GM19467 (cell line): ENCODE measurements around the gene COL1A2.

Experiments used
- ATAC-seq: cut with Tn5 transposase; IDR thresholded peaks from one replicate; pipeline ENCODE4 v1.9.1; 2021; ENCODE audit warnings: mild to moderate bottlenecking, moderate library complexity; ENCODE audit not compliant: unreplicated experiment

COL1A2 gene

DNA sequence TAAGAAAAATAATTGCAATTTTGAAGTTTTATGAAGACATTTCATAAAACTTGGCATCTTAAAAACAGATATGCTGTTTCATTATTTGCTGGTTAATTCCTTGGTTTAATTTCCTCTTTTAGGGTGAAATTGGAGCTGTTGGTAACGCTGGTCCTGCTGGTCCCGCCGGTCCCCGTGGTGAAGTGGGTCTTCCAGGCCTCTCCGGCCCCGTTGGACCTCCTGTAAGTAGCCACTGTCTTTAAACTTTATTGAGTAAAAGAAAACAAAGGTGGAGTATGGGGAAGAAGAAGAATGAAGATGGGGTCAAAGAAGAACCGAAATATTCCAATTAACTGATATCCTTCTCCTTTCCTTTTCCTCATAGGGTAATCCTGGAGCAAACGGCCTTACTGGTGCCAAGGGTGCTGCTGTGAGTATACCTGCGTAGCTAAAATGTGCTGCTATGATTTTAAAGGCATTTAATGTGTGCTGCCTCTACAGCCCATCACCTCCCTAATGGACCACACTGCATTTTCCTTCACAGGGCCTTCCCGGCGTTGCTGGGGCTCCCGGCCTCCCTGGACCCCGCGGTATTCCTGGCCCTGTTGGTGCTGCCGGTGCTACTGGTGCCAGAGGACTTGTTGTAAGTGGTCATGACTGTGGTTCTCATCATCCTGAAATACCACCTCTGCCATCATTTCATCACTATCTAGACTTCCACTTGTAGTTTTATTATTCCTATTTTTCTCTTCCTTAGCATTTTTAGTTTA is 14.7 kb downstream of the COL1A2 start:
- no peak for ATAC-seq

DNA sequence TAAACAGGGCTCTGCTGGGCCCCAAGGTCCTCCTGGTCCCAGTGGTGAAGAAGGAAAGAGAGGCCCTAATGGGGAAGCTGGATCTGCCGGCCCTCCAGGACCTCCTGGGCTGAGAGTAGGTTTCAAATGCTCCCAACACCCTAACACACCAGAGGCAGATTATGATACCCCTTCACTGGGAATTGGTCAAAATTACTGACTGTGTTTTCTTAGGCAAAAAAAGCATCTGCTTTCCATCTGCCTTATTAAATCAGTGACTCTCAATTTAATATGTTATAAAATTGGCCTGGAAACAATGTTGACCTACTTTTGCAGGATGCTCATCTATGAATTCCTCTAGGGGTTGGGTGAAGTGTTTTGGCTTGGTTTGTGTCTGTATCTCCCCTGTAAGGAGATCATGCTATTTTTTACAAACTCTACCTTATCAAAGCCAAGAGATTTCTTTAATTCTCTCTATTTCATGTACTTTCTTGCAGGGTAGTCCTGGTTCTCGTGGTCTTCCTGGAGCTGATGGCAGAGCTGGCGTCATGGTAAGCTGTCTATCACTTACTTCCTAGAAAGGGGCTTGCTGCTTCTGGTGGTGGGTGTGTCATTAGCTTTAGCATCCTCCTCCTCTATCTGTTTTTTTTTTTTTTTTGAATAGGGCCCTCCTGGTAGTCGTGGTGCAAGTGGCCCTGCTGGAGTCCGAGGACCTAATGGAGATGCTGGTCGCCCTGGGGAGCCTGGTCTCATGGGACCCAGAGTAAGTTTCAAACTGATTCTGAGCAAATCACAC is 15.9 kb downstream of the COL1A2 start:
- ATAC-seq, result no peak

DNA sequence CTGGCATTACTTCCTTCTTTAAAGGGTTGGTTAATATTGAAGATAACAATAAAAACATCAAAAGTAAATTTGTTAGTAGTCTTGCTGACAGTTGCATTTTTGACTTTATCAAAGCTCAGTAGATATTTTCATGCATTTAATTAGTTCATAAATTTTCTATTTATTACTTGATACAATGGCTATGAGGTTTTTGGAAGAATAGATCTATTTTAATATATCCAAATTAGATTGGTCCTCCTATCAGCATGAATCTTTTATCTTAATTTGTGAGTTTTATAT is 16.4 kb downstream of the COL1A2 start:
- ATAC-seq, result no peak

DNA sequence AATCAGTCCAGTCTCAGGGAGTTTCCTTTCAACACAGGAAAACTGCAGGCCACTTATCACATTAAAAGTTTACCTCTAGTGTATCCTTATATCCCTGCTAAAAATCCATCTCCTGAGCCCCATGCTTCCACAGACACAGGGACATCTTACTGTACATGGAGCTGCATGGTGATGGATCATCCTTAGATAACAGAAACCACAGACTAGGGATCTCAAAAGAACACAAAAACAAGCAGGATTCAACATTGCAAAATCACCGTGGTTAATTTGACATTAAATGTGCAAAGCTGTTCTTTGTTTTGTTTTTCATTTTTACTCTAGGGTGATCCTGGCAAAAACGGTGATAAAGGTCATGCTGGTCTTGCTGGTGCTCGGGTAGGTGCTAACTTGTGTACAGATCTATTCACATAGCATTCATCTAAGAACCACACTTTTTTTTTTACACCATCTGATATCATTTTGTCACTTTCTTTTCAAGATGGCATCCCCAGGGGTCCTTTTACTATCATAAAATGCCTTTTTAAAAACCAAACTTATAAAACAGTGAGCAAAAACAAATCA is 18.1 kb downstream of the COL1A2 start:
- ATAC-seq, result no peak

- ATAC-seq, result no peak
Measured at GRCh38 chr7:94414481-94414880, 19.8 kb downstream of the COL1A2 start.

DNA sequence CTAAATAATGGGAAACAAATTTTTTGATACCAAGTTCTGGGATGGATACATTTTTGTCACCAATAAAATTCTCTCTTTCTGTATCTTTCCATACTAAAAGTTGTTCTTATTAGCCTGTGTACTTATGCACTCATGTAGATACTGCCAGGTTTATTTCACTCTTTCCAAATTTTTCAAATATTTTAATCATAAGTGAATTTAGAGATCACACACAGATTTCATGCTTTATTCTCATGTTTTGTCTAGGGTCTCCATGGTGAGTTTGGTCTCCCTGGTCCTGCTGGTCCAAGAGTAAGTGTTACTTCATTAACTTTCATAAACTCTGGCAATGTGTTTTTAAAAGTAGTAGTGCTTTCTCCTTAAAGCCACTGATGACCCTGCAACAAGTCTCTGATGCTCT is 20.3 kb downstream of the COL1A2 start:
- ATAC-seq, result no peak

- ATAC-seq, result no peak
Measured at GRCh38 chr7:94417306-94417705, 22.6 kb downstream of the COL1A2 start.

DNA sequence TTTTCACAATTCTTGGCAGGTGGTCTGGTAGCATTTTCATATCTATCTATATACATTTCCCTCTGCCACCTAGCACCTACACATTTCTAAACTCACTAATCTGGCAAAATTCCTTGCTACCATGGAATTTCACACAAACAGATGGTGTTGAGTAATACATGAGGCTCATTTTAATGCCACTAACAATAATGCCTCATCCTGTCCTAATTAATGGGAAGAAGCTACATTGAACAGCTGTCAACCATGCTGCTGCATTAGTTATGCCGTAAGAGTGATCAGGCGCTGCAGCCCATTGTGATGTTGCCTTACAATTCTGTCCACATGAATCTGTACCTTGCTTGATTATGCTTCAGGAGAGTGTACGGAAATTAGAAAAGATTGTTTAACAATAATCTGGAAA is 23.2 kb downstream of the COL1A2 start:
- ATAC-seq, result no peak

DNA sequence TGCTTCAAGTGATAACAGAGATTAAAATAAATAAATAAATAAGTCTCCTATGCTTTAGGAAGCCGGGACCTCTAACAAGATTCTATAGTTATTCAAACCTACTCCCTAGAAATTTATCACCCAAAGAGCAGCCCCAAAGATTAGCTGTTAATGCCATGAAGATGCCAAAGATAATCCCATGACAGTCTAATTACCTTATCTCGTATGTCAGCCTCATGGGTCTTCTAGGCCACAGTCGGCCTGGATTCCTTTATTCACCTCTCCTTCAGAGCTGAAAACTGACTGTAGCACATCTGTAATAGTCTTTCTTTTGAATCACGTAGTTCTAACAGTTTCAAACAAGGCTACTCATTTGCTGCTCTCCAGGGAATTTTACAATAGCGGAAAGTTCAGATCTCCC is 24.2 kb downstream of the COL1A2 start:
- no peak for ATAC-seq

DNA sequence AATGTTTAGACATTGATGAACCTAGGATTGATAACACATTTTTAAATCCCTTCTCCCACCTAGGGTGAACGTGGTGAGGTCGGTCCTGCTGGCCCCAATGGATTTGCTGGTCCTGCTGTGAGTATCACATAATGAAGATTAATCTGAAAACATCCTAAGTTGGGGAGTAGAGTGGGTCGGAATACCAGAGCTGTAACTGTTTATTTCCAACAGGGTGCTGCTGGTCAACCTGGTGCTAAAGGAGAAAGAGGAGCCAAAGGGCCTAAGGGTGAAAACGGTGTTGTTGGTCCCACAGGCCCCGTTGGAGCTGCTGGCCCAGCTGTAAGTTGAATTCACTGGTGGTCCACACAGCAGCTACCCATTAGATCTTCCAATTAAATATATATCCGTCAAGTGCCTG is 25.6 kb downstream of the COL1A2 start:
- no peak for ATAC-seq

- ATAC-seq, result no peak
Measured at GRCh38 chr7:94421681-94422080, 27.0 kb downstream of the COL1A2 start.

- no peak for ATAC-seq
Measured at GRCh38 chr7:94422136-94422535, 27.4 kb downstream of the COL1A2 start.

GRCh38 chr7:94422827-94423460 is 28.2 kb downstream of the COL1A2 start:
- no peak for ATAC-seq

GRCh38 chr7:94423863-94424735 is 29.4 kb downstream of the COL1A2 start:
- ATAC-seq, result no peak

DNA sequence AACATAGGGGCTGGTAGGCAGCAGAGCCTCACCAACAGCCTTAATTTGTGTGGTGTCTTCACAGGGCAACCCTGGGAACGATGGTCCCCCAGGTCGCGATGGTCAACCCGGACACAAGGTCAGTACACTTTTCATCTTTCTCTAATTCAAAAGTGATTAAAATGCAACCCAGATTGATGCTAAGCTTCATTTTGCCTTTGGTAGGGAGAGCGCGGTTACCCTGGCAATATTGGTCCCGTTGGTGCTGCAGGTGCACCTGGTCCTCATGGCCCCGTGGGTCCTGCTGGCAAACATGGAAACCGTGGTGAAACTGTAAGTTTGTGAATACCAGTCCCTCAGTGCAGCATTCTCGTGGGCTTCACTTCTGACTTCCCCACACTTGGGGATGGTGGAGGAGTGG is 30.9 kb downstream of the COL1A2 start:
- ATAC-seq, result no peak

DNA sequence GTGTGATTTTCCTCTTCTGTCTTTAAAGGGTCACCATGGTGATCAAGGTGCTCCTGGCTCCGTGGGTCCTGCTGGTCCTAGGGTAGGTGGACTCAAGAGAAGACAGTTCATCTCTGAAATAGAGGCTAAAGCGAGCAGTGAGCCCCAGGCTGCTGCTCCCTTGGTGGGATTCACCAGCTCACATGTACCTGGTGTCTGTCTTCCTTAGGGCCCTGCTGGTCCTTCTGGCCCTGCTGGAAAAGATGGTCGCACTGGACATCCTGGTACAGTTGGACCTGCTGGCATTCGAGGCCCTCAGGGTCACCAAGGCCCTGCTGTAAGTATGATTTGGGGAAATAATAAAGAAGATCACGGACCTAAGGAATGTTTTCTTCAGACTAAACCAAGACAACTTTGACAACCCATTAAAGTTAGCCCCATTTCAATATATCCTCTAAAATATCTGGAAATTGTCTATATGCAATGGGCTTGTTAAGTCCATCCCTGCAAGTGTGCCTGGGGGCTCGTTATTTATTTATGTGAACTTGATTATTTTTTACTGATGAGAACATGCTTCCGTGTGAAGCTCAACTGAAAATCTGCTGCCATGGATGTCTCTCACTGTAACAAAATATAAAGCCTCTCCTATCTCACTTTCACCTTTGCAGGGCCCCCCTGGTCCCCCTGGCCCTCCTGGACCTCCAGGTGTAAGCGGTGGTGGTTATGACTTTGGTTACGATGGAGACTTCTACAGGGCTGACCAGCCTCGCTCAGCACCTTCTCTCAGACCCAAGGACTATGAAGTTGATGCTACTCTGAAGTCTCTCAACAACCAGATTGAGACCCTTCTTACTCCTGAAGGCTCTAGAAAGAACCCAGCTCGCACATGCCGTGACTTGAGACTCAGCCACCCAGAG is 32.5 kb downstream of the COL1A2 start:
- ATAC-seq, result no peak

GRCh38 chr7:94429153-94429552 is 34.5 kb downstream of the COL1A2 start:
- no peak for ATAC-seq

DNA sequence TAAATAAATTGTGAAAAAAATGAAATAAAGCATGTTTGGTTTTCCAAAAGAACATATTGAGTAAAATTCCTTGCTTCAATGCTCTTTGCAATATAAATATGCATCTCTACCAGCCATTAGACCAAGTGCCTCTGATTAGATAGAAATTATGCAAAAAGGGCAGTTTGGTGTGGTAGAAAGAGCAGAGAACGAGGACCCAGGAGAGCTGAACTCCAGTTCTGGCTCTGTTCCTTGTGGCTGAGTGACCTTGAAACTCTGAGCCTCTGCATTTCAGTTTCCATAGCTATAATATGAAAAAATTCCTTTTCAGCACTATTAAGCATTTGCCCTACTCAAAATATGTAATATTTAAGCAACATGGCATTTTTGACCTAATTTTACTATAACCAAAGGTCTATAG is 36.5 kb downstream of the COL1A2 start:
- no peak for ATAC-seq

DNA sequence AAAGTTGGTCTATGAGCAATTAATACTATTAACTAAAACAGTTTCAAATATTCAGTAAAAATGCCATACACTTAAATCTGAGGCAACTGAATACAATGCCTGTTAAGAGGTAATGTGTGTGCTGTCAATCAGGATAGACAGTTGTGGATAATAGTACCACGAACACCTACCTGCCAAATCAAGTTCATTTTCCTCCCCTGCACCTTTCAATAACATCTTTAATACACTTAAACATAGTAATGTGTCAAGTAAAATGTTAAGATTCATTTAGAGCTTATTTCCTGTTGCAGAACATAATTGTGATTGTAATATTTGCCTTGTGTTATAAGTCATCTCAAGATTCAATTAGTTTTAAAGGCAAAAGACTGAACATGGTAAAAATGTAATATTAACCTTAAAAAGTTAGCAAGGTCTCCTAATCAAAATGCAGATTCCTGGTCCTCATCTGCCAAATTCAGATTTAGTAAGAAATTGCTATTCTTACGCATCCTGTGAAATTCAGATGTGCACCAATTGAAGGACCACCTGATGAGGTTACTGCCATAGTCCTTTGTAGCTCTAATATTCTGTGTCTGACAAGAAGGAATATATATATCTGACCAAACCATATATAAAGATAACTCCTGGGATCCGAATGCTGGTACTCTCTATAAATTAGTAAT is 37.1 kb downstream of the COL1A2 start:
- ATAC-seq, result no peak
